HepG2 (cell line): Measurements from ENCODE around the gene ZMYND8. TPM values are rescaled to one million over a fixed set of nuclear protein-coding genes. Genes with fewer than 3 reads are reported as not detected.

ENCODE experiments used
- ATAC-seq: fragments of 200-7000 bp; cut with Tn5 transposase; 3 replicates; pipeline ENCODE4 v1.9.1; 2020; ENCODE audit warnings: mild to moderate bottlenecking, moderate library complexity
- BruUV-seq: library from RNA; stranded (reverse); fragments of 400-500 nt; replicated peaks from 2 replicates; lab custom pipeline; 2021; lab: Mats Ljungman, UMichigan
- CTCF ChIA-PET: fragments of 300-600 bp; formaldehyde crosslinking; extraction: SDS; loops from one replicate; lab custom pipeline; 2021; ENCODE audit warnings: low total read pairs, inconsistent platforms, low intra/inter-chr PET ratio; lab: Yijun Ruan, JAX
- POLR2A ChIA-PET: fragments of 350-600 bp; sonication (Branson Sonifier 250); formaldehyde crosslinking; loops from one replicate; lab custom pipeline; 2020; ENCODE audit warnings: antibody characterized with exemption, inconsistent platforms; lab: Yijun Ruan, JAX
- DNase-seq: peaks from one replicate; pipeline ENCODE4 v3.0.0-alpha.2; 2015; ENCODE audit warnings: low spot score
- FAIRE-seq: peaks from 3 replicates; lab custom pipeline; 2011; peaks lifted over from hg19 to GRCh38; lab: Jason Lieb, UNC
- H2AFZ ChIP-seq: one replicate; pipeline ENCODE4 v1.6.1; 2011; ENCODE audit warnings: low read length, inconsistent platforms
- H3K27ac ChIP-seq: fragments of 300-600 bp; 3 replicates; pipeline ENCODE4 v1.8.0; 2011; ENCODE audit warnings: mixed run types, mild to moderate bottlenecking, mixed read lengths, low read length, inconsistent platforms; ENCODE audit not compliant: insufficient read depth; ENCODE audit errors: extremely low read length
- H3K27me3 ChIP-seq, 2 experiments: fragments of 200-600 bp in 1 of 2; 2 replicates in 1 of 2; 3 replicates in 1 of 2; pipeline versions ENCODE4 v1.6.0 to v1.8.0; 2011; ENCODE audit warnings: low read length in 2 of 2, mild to moderate bottlenecking in 2 of 2, moderate library complexity in 2 of 2, inconsistent platforms in 1 of 2; ENCODE audit not compliant: insufficient read depth in 2 of 2, control insufficient read depth in 1 of 2
- H3K36me3 ChIP-seq, 2 experiments: fragments of 200-600 bp in 1 of 2; replicated peaks in 1 of 2; 2 replicates in 1 of 2; 3 replicates in 1 of 2; pipeline versions ENCODE4 v1.5.1 to v1.8.0; 2011; ENCODE audit warnings: low read length in 2 of 2, inconsistent platforms in 1 of 2; ENCODE audit not compliant: insufficient read depth in 2 of 2, control insufficient read depth in 1 of 2
- H3K4me1 ChIP-seq: 2 replicates; pipeline ENCODE4 v1.5.1; 2012; ENCODE audit warnings: low read length, inconsistent platforms; ENCODE audit not compliant: insufficient read depth
- H3K4me2 ChIP-seq: 2 replicates; pipeline ENCODE4 v1.6.0; 2011; ENCODE audit warnings: low read depth, low read length, inconsistent platforms
- H3K4me3 ChIP-seq, 3 experiments: fragments of 200-600 bp in 1 of 3; sonication (generic), shearing (Covaris generic) in 1 of 3; replicated peaks in 1 of 3; 2 replicates each; pipeline ENCODE4 v1.5.1; 2011 to 2016; ENCODE audit warnings: low read length in 3 of 3, inconsistent platforms in 2 of 3, low read depth in 2 of 3, mild to moderate bottlenecking in 2 of 3, control low read depth in 1 of 3, mixed read lengths in 1 of 3; ENCODE audit not compliant: insufficient read depth in 1 of 3
- H3K79me2 ChIP-seq: one replicate; pipeline ENCODE4 v1.6.1; 2011; ENCODE audit warnings: low read length, inconsistent platforms; ENCODE audit not compliant: insufficient read depth
- H3K9ac ChIP-seq: 2 replicates; pipeline ENCODE4 v1.6.0; 2011; ENCODE audit warnings: mild to moderate bottlenecking, low read depth, low read length, inconsistent platforms; ENCODE audit not compliant: insufficient read depth
- H3K9me3 ChIP-seq: 2 replicates; pipeline ENCODE4 v1.5.1; 2012; ENCODE audit warnings: mild to moderate bottlenecking, low read length
- H4K20me1 ChIP-seq: 2 replicates; pipeline ENCODE4 v1.6.0; 2011; ENCODE audit warnings: inconsistent platforms, mild to moderate bottlenecking, low read length, moderate library complexity; ENCODE audit not compliant: insufficient read depth
- FOXO1 ChIP-seq: sonication (generic); formaldehyde crosslinking; IDR thresholded peaks from 2 replicates; pipeline ENCODE4 v1.4.0; 2020; ENCODE audit warnings: missing genetic modification reagents
- KDM3A ChIP-seq: IDR thresholded peaks from 2 replicates; pipeline ENCODE4 v1.6.1; 2018; ENCODE audit warnings: low read depth, missing compliant biosample characterization
- MAFG ChIP-seq: sonication (generic); formaldehyde crosslinking; IDR thresholded peaks from 2 replicates; pipeline ENCODE4 v1.5.1; 2020; ENCODE audit warnings: mild to moderate bottlenecking, missing genetic modification reagents
- NFKBIZ ChIP-seq: IDR thresholded peaks from 2 replicates; pipeline ENCODE4 v1.6.1; 2018; ENCODE audit warnings: missing genetic modification reagents, missing compliant biosample characterization
- RBM22 ChIP-seq: fragments of 200-400 bp; formaldehyde crosslinking; optimal IDR thresholded peaks from 2 replicates; pipeline ENCODE3; 2017; ENCODE audit warnings: mild to moderate bottlenecking, low read length, moderate library complexity
- SKI ChIP-seq: fragments of 450-650 bp; IDR thresholded peaks from one replicate; pipeline ENCODE4 v1.6.1; 2018; ENCODE audit warnings: mild to moderate bottlenecking; ENCODE audit not compliant: partially characterized antibody
- ZBTB42 ChIP-seq: sonication (generic); formaldehyde crosslinking; IDR thresholded peaks from 2 replicates; pipeline ENCODE4 v1.5.0; 2020; ENCODE audit warnings: mild to moderate bottlenecking, missing genetic modification reagents
- ZFP1 ChIP-seq: IDR thresholded peaks from 2 replicates; pipeline ENCODE4 v1.6.1; 2016
- ZNF547 ChIP-seq: sonication (generic); formaldehyde crosslinking; IDR thresholded peaks from 2 replicates; pipeline ENCODE4 v1.5.1; 2020; ENCODE audit warnings: mild to moderate bottlenecking, missing genetic modification reagents
- ZNF629 ChIP-seq: sonication (generic); formaldehyde crosslinking; conservative IDR thresholded peaks from 2 replicates; pipeline ENCODE4 v1.5.0; 2020; ENCODE audit warnings: missing genetic modification reagents
- WGBS: methylation state at CpG from one replicate; pipeline ENCODE4 v1.1.6; 2017; ENCODE audit warnings: low lambda C conversion rate; 5-methylcytosine and 5-hydroxymethylcytosine counted together
- in situ Hi-C: cut with HindIII; loops from 2 replicates; pipeline ENCODE4 v1.10.0; 2017; ENCODE audit warnings: low pct_unique_long_range_greater_than_20kb; ENCODE audit not compliant: extremely low pct_ligation_motif_present
- intact Hi-C: fragments of 100-400 bp; cut with micrococcal nuclease; formaldehyde crosslinking; loops from one replicate; pipeline ENCODE4 v1.10.0; 2022; ENCODE audit not compliant: unreplicated experiment
- polyA plus RNA-seq, 8 experiments: library from polyadenylated mRNA; depleted of rRNA in 3 of 8; stranded (reverse) in 7 of 8; unstranded in 1 of 8; fragments of >200 nt; fragmentation: Illumina TruSeq in 4 of 8; extraction: Trizol in 4 of 8; gene quantifications; 2 replicates each; pipeline versions ENCODE4 v1.2.1 to v1.2.3, GENCODE V29; 2011 to 2016; ENCODE audit warnings: low read depth in 4 of 8, missing spikeins in 1 of 8, mixed read lengths in 1 of 8; ENCODE audit not compliant: insufficient read depth in 1 of 8
- total RNA-seq, 5 experiments: library from RNA; depleted of rRNA; stranded (reverse); fragments of >200 nt; fragmentation: Illumina TruSeq; extraction: Trizol; gene quantifications; 2 replicates each; pipeline ENCODE4 v1.2.3, GENCODE V29; 2016; ENCODE audit warnings: low read depth in 1 of 5
- TF ChIP-seq, protein P1 (sequence below): sonication (generic); formaldehyde crosslinking; conservative IDR thresholded peaks from 2 replicates; pipeline ENCODE4 v1.8.0; 2022; ENCODE audit warnings: missing genetic modification reagents
- TF ChIP-seq, protein P2 (sequence below): sonication (generic); formaldehyde crosslinking; IDR thresholded peaks from 2 replicates; pipeline ENCODE4 v1.4.0; 2020; ENCODE audit warnings: missing genetic modification reagents
- TF ChIP-seq, protein P3 (sequence below): sonication (generic); formaldehyde crosslinking; IDR thresholded peaks from 2 replicates; pipeline ENCODE4 v1.5.0; 2020; ENCODE audit warnings: missing genetic modification reagents

The ZMYND8 gene
- total and polyA plus RNA-seq, 2 of the 13 experiments (the other 11 are each of a cell fraction or from before 2014, with no cell fraction given): 53.9 to 84.7 TPM

- POLR2A ChIA-PET: interaction anchor here (1.8 kb wide), 1 partner anchor 44 kb away, joined by 6 read pairs; no protein-coding TSS in a partner anchor
- peak overlapping the region; percentile 6 for H3K27ac ChIP-seq
- H3K36me3 ChIP-seq: peaks cover 26 to 50% of the 10 kb centered on the region in 2 experiments
- TF ChIP-seq, protein P1, sequence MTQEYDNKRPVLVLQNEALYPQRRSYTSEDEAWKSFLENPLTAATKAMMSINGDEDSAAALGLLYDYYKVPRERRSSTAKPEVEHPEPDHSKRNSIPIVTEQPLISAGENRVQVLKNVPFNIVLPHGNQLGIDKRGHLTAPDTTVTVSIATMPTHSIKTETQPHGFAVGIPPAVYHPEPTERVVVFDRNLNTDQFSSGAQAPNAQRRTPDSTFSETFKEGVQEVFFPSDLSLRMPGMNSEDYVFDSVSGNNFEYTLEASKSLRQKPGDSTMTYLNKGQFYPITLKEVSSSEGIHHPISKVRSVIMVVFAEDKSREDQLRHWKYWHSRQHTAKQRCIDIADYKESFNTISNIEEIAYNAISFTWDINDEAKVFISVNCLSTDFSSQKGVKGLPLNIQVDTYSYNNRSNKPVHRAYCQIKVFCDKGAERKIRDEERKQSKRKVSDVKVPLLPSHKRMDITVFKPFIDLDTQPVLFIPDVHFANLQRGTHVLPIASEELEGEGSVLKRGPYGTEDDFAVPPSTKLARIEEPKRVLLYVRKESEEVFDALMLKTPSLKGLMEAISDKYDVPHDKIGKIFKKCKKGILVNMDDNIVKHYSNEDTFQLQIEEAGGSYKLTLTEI (CRISPR knock-in tag): no peak
- TF ChIP-seq ZNF629 (CRISPR knock-in tag): 0 out of 2 replicates have a peak, but pooled peaks have one; percentile 17
- TF ChIP-seq NFKBIZ (CRISPR knock-in tag): no peak
- TF ChIP-seq, protein P2, sequence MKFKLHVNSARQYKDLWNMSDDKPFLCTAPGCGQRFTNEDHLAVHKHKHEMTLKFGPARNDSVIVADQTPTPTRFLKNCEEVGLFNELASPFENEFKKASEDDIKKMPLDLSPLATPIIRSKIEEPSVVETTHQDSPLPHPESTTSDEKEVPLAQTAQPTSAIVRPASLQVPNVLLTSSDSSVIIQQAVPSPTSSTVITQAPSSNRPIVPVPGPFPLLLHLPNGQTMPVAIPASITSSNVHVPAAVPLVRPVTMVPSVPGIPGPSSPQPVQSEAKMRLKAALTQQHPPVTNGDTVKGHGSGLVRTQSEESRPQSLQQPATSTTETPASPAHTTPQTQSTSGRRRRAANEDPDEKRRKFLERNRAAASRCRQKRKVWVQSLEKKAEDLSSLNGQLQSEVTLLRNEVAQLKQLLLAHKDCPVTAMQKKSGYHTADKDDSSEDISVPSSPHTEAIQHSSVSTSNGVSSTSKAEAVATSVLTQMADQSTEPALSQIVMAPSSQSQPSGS (CRISPR knock-in tag): no peak
- peak; percentile 57 for TF ChIP-seq RBM22
- TF ChIP-seq ZFP1 (CRISPR knock-in tag): no peak
- no peak for TF ChIP-seq SKI
- no peak for TF ChIP-seq ZBTB42
- TF ChIP-seq ZNF547 (CRISPR knock-in tag): no peak
- TF ChIP-seq FOXO1 (CRISPR knock-in tag): no peak
- TF ChIP-seq, protein P3, sequence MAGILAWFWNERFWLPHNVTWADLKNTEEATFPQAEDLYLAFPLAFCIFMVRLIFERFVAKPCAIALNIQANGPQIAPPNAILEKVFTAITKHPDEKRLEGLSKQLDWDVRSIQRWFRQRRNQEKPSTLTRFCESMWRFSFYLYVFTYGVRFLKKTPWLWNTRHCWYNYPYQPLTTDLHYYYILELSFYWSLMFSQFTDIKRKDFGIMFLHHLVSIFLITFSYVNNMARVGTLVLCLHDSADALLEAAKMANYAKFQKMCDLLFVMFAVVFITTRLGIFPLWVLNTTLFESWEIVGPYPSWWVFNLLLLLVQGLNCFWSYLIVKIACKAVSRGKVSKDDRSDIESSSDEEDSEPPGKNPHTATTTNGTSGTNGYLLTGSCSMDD: no peak
- no peak for TF ChIP-seq MAFG (CRISPR knock-in tag)
- no peak for TF ChIP-seq KDM3A (CRISPR knock-in tag)
- TF ChIP-seq, all 625 proteins: peak for 2
- H3K9ac ChIP-seq: no peak overlapping the region
- no TSS peak for BruUV-seq
- FAIRE-seq: no peak
- H3K27me3 ChIP-seq: no peaks in the 10 kb centered on the region
- H3K4me1 ChIP-seq: peaks cover 95% of the 10 kb centered on the region
- DNase-seq: no peak
- H3K9me3 ChIP-seq: no peaks in the 10 kb centered on the region
- WGBS: 91% methylated on average over 3 of the region's 3 CpGs
- peaks cover 93% of the 10 kb centered on the region for H4K20me1 ChIP-seq
- CTCF ChIA-PET: no interaction called here
- H3K4me2 ChIP-seq: no peak overlapping the region
- ATAC-seq: no peak
- H3K4me3 ChIP-seq: no peak overlapping the region
- in situ Hi-C loops (no loop called here), intact Hi-C loops (loop anchor here (5.0 kb wide), 3 partner anchors 42 to 82 kb away; no protein-coding TSS in a partner anchor)
- peaks cover 98% of the 10 kb centered on the region for H3K79me2 ChIP-seq
- H2AFZ ChIP-seq: no peak overlapping the region
These were observed 41.7 kb downstream of the ZMYND8 start for GRCh38 chr20:47314647-47315338.
